Astrocyte (in vitro differentiated cells and primary cell): ENCODE data around the gene SHROOM3.

ENCODE experiments used
- EZH2 ChIP-seq: IDR thresholded peaks from 2 replicates; pipeline ENCODE4 v1.6.1; 2012; ENCODE audit warnings: mild to moderate bottlenecking, low read length, inconsistent platforms; ENCODE audit not compliant: insufficient read depth
- TF ChIP-seq, protein P1 (sequence below): IDR thresholded peaks from 2 replicates; pipeline ENCODE4 v1.5.1; 2011; ENCODE audit warnings: low read depth, mild to moderate bottlenecking, inconsistent platforms, low read length, moderate library complexity; ENCODE audit not compliant: insufficient read depth

DNA sequence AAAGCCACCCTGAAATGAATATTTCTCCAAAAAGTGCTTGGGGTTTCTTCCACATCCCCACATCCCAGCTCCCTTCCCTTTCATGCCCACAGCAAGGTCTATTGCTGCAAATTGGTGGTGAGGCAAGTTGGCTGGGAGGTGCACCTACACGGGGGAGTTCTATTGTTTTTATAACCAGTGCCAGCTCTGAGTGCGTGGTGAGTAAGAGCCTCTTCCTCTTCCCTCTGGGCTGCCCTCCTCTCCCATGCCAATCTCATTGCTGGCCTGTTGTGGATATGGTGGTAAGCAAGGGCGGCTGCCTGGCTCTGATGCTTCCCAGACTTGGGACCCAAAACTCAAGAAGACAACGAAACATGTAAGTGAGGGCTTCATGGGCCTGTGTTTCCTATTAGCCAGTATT, 204.3 kb downstream of the SHROOM3 start:
- TF ChIP-seq EZH2, result no peak
- TF ChIP-seq, protein P1, sequence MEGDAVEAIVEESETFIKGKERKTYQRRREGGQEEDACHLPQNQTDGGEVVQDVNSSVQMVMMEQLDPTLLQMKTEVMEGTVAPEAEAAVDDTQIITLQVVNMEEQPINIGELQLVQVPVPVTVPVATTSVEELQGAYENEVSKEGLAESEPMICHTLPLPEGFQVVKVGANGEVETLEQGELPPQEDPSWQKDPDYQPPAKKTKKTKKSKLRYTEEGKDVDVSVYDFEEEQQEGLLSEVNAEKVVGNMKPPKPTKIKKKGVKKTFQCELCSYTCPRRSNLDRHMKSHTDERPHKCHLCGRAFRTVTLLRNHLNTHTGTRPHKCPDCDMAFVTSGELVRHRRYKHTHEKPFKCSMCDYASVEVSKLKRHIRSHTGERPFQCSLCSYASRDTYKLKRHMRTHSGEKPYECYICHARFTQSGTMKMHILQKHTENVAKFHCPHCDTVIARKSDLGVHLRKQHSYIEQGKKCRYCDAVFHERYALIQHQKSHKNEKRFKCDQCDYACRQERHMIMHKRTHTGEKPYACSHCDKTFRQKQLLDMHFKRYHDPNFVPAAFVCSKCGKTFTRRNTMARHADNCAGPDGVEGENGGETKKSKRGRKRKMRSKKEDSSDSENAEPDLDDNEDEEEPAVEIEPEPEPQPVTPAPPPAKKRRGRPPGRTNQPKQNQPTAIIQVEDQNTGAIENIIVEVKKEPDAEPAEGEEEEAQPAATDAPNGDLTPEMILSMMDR, result no peak
